ENCODE results near the gene DCXR. TPM values are rescaled to one million over a fixed set of nuclear protein-coding genes. Genes with fewer than 3 reads are reported as not detected.
A peak's percentile ranks its signal among the peaks of the same experiment; 100 is the strongest.
"Not testable (repeated sequence)": the region's sequence is repeated elsewhere in the genome, so short reads cannot be mapped to it uniquely, and the experiment has no call there.

DCXR gene
- total and polyA plus RNA-seq, 2 donors = 71.2 to 101 TPM

- Histone ChIP-seq H3K4me3 (ENCODE audit: low read length in 2 of 2) (no peak overlapping the region), H3K36me3 (ENCODE audit: control insufficient read depth in 2 of 2, insufficient read depth in 2 of 2, low read length in 1 of 2) (peaks cover 16 to 25% of the 10 kb centered on the region in 2 donors), H3K27me3 (ENCODE audit: control insufficient read depth in 2 of 2, insufficient read depth in 1 of 2, low read length in 1 of 2) (no peaks in the 10 kb centered on the region), H3K9me3 (ENCODE audit: control insufficient read depth in 2 of 2, insufficient read depth in 1 of 2, low read length in 1 of 2) (no peaks in the 10 kb centered on the region), H3K4me1 (ENCODE audit: control insufficient read depth in 2 of 2, insufficient read depth in 2 of 2, low read length in 2 of 2) (peaks cover 7 to 11% of the 10 kb centered on the region in 2 donors), H3K27ac (ENCODE audit: low read depth in 1 of 2, low read length in 1 of 2) (no peak overlapping the region)
- DNase-seq (ENCODE audit: low read depth in 6 of 9, low spot score in 9 of 9) = no peak
- WGBS = 94% methylated on average over 24 of the region's 24 CpGs
These were observed 9.9 kb upstream of the DCXR start for GRCh38 chr17:82047379-82047778.

- Histone ChIP-seq H3K4me1 (ENCODE audit: control insufficient read depth in 2 of 2, insufficient read depth in 2 of 2, low read length in 2 of 2) (peaks cover 6 to 8% of the 10 kb centered on the region in 2 donors), H3K27ac (ENCODE audit: low read depth in 1 of 2, low read length in 1 of 2) (no peak overlapping the region), H3K36me3 (ENCODE audit: control insufficient read depth in 2 of 2, insufficient read depth in 2 of 2, low read length in 1 of 2) (peaks cover 16 to 25% of the 10 kb centered on the region in 2 donors), H3K27me3 (ENCODE audit: control insufficient read depth in 2 of 2, insufficient read depth in 1 of 2, low read length in 1 of 2) (no peaks in the 10 kb centered on the region), H3K9me3 (ENCODE audit: control insufficient read depth in 2 of 2, insufficient read depth in 1 of 2, low read length in 1 of 2) (no peaks in the 10 kb centered on the region), H3K4me3 (ENCODE audit: low read length in 2 of 2) (no peak overlapping the region)
- DNase-seq (ENCODE audit: low read depth in 6 of 9, low spot score in 9 of 9) = no peak
- WGBS = 97% methylated on average over 21 of the region's 21 CpGs
These were observed 9.4 kb upstream of the DCXR start for GRCh38 chr17:82046903-82047302.

GRCh38 chr17:82045936-82046484 is 8.5 kb upstream of the DCXR start:
- peaks cover 16 to 25% of the 10 kb centered on the region in 2 donors for H3K36me3 ChIP-seq (ENCODE audit: control insufficient read depth in 2 of 2, insufficient read depth in 2 of 2, low read length in 1 of 2)
- no peak overlapping the region for H3K4me3 ChIP-seq (ENCODE audit: low read length in 2 of 2)
- H3K4me1 ChIP-seq (ENCODE audit: control insufficient read depth in 2 of 2, insufficient read depth in 2 of 2, low read length in 2 of 2) = peaks cover 4 to 8% of the 10 kb centered on the region in 2 donors
- H3K27ac ChIP-seq (ENCODE audit: low read depth in 1 of 2, low read length in 1 of 2) = no peak overlapping the region
- H3K9me3 ChIP-seq (ENCODE audit: control insufficient read depth in 2 of 2, insufficient read depth in 1 of 2, low read length in 1 of 2) = no peaks in the 10 kb centered on the region
- no peak for DNase-seq (ENCODE audit: low read depth in 6 of 9, low spot score in 9 of 9)
- WGBS = 94% methylated on average over 14 of the region's 14 CpGs
- H3K27me3 ChIP-seq (ENCODE audit: control insufficient read depth in 2 of 2, insufficient read depth in 1 of 2, low read length in 1 of 2) = no peaks in the 10 kb centered on the region

- H3K36me3 ChIP-seq (ENCODE audit: control insufficient read depth in 2 of 2, insufficient read depth in 2 of 2, low read length in 1 of 2) = peaks cover 10 to 16% of the 10 kb centered on the region in 2 donors
- 93% methylated on average over 16 of the region's 16 CpGs for WGBS
- no peak overlapping the region for H3K27ac ChIP-seq (ENCODE audit: low read depth in 1 of 2, low read length in 1 of 2)
- H3K9me3 ChIP-seq (ENCODE audit: control insufficient read depth in 2 of 2, insufficient read depth in 1 of 2, low read length in 1 of 2) = no peaks in the 10 kb centered on the region
- H3K4me1 ChIP-seq (ENCODE audit: control insufficient read depth in 2 of 2, insufficient read depth in 2 of 2, low read length in 2 of 2) = peaks cover 0 to 4% of the 10 kb centered on the region in 2 donors
- no peak overlapping the region for H3K4me3 ChIP-seq (ENCODE audit: low read length in 2 of 2)
- no peaks in the 10 kb centered on the region for H3K27me3 ChIP-seq (ENCODE audit: control insufficient read depth in 2 of 2, insufficient read depth in 1 of 2, low read length in 1 of 2)
- DNase-seq (ENCODE audit: low read depth in 6 of 9, low spot score in 9 of 9) = no peak
These were observed 6.0 kb upstream of the DCXR start for GRCh38 chr17:82043507-82043906.

- 96% methylated on average over 9 of the region's 9 CpGs for WGBS
- Histone ChIP-seq H3K27ac (ENCODE audit: low read depth in 1 of 2, low read length in 1 of 2) (no peak overlapping the region), H3K36me3 (ENCODE audit: control insufficient read depth in 2 of 2, insufficient read depth in 2 of 2, low read length in 1 of 2) (peaks cover 5 to 8% of the 10 kb centered on the region in 2 donors), H3K27me3 (ENCODE audit: control insufficient read depth in 2 of 2, insufficient read depth in 1 of 2, low read length in 1 of 2) (no peaks in the 10 kb centered on the region), H3K4me3 (ENCODE audit: low read length in 2 of 2) (no peak overlapping the region), H3K9me3 (ENCODE audit: control insufficient read depth in 2 of 2, insufficient read depth in 1 of 2, low read length in 1 of 2) (no peaks in the 10 kb centered on the region), H3K4me1 (ENCODE audit: control insufficient read depth in 2 of 2, insufficient read depth in 2 of 2, low read length in 2 of 2) (peaks cover 0 to 9% of the 10 kb centered on the region in 2 donors)
- DNase-seq (ENCODE audit: low read depth in 6 of 9, low spot score in 9 of 9) = no peak
These were observed 5.2 kb upstream of the DCXR start for GRCh38 chr17:82042649-82043048.

- Histone ChIP-seq H3K9me3 (ENCODE audit: control insufficient read depth in 2 of 2, insufficient read depth in 1 of 2, low read length in 1 of 2) (peaks cover 0 to 2% of the 10 kb centered on the region in 2 donors), H3K36me3 (ENCODE audit: control insufficient read depth in 2 of 2, insufficient read depth in 2 of 2, low read length in 1 of 2) (no peaks in the 10 kb centered on the region), H3K27me3 (ENCODE audit: control insufficient read depth in 2 of 2, insufficient read depth in 1 of 2, low read length in 1 of 2) (no peaks in the 10 kb centered on the region), H3K4me1 (ENCODE audit: control insufficient read depth in 2 of 2, insufficient read depth in 2 of 2, low read length in 2 of 2) (peaks cover 8 to 18% of the 10 kb centered on the region in 2 donors), H3K4me3 (ENCODE audit: low read length in 2 of 2) (no peak overlapping the region), H3K27ac (ENCODE audit: low read depth in 1 of 2, low read length in 1 of 2) (no peak overlapping the region)
- WGBS = 89% methylated on average over 17 of the region's 17 CpGs
- DNase-seq (ENCODE audit: low read depth in 6 of 9, low spot score in 9 of 9) = no peak
These were observed 3.8 kb upstream of the DCXR start for GRCh38 chr17:82041144-82041814.

GRCh38 chr17:82039695-82040299 is 2.3 kb upstream of the DCXR start:
- no peak for DNase-seq (ENCODE audit: low read depth in 6 of 9, low spot score in 9 of 9)
- Histone ChIP-seq H3K9me3 (ENCODE audit: control insufficient read depth in 2 of 2, insufficient read depth in 1 of 2, low read length in 1 of 2) (peaks cover 0 to 2% of the 10 kb centered on the region in 2 donors), H3K27ac (ENCODE audit: low read depth in 1 of 2, low read length in 1 of 2) (no peak overlapping the region), H3K4me1 (ENCODE audit: control insufficient read depth in 2 of 2, insufficient read depth in 2 of 2, low read length in 2 of 2) (peaks cover 10 to 21% of the 10 kb centered on the region in 2 donors), H3K36me3 (ENCODE audit: control insufficient read depth in 2 of 2, insufficient read depth in 2 of 2, low read length in 1 of 2) (peaks cover 0 to 5% of the 10 kb centered on the region in 2 donors), H3K4me3 (ENCODE audit: low read length in 2 of 2) (no peak overlapping the region), H3K27me3 (ENCODE audit: control insufficient read depth in 2 of 2, insufficient read depth in 1 of 2, low read length in 1 of 2) (no peaks in the 10 kb centered on the region)
- WGBS = 99% methylated on average over 8 of the region's 8 CpGs

GRCh38 chr17:82038796-82039409 is 1.4 kb upstream of the DCXR start:
- H3K9me3 ChIP-seq (ENCODE audit: control insufficient read depth in 2 of 2, insufficient read depth in 1 of 2, low read length in 1 of 2); H3K4me3 ChIP-seq (ENCODE audit: low read length in 2 of 2); H3K27ac ChIP-seq (ENCODE audit: low read depth in 1 of 2, low read length in 1 of 2); H3K36me3 ChIP-seq (ENCODE audit: control insufficient read depth in 2 of 2, insufficient read depth in 2 of 2, low read length in 1 of 2); H3K27me3 ChIP-seq (ENCODE audit: control insufficient read depth in 2 of 2, insufficient read depth in 1 of 2, low read length in 1 of 2): not testable (repeated sequence)
- DNase-seq (ENCODE audit: low read depth in 6 of 9, low spot score in 9 of 9) = peak in 1 of 9 donors; percentile 31
- WGBS = 80% methylated on average over 16 of the region's 16 CpGs
- H3K4me1 ChIP-seq (ENCODE audit: control insufficient read depth in 2 of 2, insufficient read depth in 2 of 2, low read length in 2 of 2) = peaks cover 10 to 21% of the 10 kb centered on the region in 2 donors

GRCh38 chr17:82037889-82038195 is 345 bp upstream of the DCXR start:
- peak overlapping the region; percentile 41 to 68 for H3K4me3 ChIP-seq (ENCODE audit: low read length in 2 of 2)

More at GRCh38 chr17:82037889-82038195, 345 bp upstream of the DCXR start:
- no peak overlapping the region for H3K27ac ChIP-seq (ENCODE audit: low read depth in 1 of 2, low read length in 1 of 2)
- peaks cover 10 to 21% of the 10 kb centered on the region in 2 donors for H3K4me1 ChIP-seq (ENCODE audit: control insufficient read depth in 2 of 2, insufficient read depth in 2 of 2, low read length in 2 of 2)
- peaks cover 0 to 6% of the 10 kb centered on the region in 2 donors for H3K27me3 ChIP-seq (ENCODE audit: control insufficient read depth in 2 of 2, insufficient read depth in 1 of 2, low read length in 1 of 2)
- DNase-seq (ENCODE audit: low read depth in 6 of 9, low spot score in 9 of 9) = no peak
- 9% methylated on average over 10 of the region's 10 CpGs for WGBS
- H3K9me3 ChIP-seq (ENCODE audit: control insufficient read depth in 2 of 2, insufficient read depth in 1 of 2, low read length in 1 of 2) = peaks cover 0 to 2% of the 10 kb centered on the region in 2 donors
- peaks cover 0 to 7% of the 10 kb centered on the region in 2 donors for H3K36me3 ChIP-seq (ENCODE audit: control insufficient read depth in 2 of 2, insufficient read depth in 2 of 2, low read length in 1 of 2)
